HG03558 (cell line): ENCODE data around the gene PRDM15.

ENCODE experiments used
- ATAC-seq: cut with Tn5 transposase; IDR thresholded peaks from one replicate; pipeline ENCODE4 v1.9.1; 2021; ENCODE audit warnings: moderate number of reproducible peaks; ENCODE audit not compliant: unreplicated experiment; ENCODE audit errors: extremely low read depth

Gene PRDM15

DNA sequence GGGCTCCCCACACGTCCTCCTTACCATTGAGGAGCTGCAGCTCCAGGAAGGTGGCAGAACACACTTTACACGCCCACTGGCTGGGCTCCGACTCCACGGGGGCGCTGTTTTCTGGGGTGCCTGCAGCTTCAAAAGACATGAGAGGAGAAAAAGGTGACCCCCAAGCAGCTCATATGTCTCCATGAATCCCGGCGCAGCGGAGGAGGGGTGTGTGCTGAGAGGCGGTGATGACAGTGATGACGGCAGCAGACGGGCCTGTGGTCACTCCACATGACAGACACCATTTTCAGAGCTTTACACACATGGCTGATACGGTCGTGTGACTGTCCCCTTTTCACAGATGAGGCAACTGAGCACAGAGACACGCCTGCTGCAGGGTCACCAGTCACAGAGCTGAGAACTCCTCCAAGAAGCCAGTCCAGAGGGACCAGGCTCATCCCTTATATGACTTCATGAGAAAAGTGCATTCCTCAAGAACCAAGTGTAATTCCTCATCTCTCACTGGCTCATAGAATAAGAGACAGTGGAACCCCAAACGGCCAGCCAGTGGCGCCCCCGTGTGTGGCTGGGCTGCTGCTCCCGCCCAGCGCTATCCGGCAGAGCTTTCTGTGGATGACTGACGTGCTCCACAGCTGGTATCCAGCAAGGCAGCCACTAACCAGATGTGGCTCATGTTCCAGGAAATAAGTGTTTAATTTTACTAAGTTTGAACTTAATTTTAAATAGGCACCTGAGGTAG is 31.9 kb downstream of the PRDM15 start:
- no peak for ATAC-seq

DNA sequence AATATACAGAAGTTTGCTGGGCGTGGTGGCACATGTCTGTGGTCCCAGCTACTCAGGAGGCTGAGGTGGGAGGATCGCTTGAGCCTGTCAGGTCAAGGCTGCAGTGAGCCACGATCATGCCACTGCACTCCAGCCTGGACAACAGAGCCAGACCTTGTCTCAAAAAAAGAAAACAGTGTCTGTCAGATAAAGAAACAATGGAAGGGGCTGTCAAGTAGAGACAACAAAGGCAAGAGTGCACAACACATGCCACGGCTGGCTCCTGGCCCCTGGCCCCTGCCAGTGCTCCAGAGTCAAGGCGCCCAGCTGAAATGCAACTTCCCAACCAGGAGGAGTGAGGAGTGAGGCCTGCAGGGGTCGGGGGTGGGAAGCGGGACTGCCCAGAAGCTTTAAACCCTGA is 32.6 kb downstream of the PRDM15 start:
- no peak for ATAC-seq

DNA sequence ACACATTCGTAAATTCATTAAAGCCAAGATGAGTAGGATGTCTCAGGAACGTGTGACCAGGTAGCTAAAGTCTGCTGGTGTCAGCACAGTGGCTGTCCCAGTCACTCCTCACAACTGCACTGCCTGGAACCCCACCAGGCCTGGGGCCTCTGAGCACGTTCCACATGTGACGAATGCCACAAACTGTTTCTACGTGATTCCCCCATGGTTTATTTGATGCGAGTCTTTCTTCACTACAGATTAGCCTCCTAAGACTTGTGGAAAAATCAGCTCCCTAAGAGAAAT is 33.2 kb downstream of the PRDM15 start:
- ATAC-seq: no peak

DNA sequence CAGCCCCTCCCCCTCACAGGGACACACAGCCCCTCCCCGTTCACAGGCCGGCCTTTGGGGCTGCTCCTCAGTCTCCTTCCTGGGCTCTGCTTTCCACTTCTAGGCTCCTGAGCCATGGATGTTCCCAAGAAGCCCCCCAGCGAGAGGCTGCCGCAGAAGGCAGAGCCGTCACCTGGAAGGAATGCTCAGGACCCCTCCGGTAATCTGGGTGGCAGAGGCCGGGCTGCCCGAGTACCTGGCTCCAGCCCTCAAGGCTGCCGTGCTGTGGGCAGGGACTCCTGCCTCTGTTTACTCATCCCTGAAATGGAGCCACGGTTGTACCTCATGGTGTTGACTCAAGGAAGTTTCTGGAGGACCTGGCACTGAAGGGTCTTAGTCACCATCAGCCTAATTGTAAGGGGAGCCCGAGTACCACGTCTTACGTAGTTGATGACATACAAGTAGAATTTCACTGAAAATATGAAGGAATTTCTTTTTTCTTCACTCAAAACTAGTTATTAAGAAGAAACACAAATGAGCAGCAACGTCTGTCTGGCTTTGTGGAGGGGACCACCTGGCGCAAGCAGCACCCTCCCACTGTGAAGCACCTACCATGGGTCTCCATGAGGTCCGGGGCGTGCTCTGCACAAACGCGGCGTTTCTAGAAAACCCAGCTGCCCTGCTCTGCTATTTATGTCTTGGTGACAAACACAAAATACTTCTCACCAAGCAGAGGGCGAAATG is 33.7 kb downstream of the PRDM15 start:
- no peak for ATAC-seq

DNA sequence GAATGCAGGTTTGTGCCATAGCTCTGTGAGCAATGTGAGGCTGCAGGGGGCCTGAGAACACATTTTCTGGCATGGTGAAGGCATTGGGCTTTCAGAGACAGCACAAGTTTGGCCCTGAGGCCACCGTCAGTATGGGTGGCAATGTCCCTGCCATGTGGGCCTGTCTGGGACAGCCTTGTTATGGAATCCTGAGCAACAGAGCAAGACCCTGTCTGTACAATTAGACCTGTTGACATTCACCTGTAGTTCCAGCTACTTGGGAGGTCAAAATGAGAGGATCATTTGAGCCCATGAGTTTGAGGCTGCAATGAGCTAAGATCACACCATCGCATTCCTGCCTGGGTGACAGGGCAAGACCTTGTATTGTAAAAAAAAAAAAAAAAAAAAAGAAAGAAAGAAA is 35.6 kb downstream of the PRDM15 start:
- ATAC-seq: no peak

DNA sequence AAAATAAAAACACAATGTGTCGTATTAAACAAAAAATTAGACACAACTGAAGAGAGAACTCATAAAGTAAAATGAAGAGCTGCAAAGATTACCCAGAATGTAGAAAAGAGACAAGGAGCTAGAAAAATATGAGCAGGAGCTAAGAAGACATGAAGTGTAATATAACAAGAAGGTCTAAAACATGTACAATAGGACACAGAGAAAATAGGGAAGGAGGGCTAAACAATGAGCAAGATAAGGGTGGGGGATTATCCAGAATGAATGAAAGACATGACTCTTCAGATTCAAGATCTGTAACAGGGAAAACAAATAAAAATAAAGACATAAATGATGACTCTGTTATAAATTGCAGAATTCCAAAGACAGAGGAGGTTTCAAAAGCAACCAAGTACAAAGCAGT is 38.3 kb downstream of the PRDM15 start:
- no peak for ATAC-seq

DNA sequence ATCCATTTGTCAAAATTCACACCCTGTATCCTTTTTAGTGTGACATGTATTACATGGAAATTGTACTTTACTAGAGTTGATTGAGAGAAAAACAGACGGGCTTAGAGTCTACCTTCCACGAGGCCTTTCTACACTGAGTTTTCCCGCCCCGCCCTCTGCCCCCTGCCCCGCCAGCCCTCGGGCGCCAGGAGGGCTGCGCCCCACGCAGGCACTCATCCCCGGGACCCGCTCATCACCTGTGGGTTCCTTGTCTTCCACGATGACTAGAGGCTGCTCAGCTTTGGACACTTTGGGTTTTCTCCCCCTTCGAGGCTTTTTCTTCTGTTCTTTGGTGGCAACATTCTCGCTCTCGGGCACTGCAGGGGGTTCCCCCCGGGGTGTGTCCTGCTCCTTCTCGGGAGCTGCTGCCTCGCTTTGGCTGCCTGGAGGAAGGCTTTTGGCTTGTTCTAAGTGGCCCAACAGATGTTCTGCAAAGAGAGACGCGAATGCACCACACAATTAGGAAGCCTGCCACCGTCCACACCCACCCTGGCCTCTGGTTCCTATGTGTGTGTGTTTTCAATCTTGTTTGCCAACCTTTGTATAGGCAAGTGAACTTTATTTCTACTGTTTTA is 39.6 kb downstream of the PRDM15 start:
- no peak for ATAC-seq

DNA sequence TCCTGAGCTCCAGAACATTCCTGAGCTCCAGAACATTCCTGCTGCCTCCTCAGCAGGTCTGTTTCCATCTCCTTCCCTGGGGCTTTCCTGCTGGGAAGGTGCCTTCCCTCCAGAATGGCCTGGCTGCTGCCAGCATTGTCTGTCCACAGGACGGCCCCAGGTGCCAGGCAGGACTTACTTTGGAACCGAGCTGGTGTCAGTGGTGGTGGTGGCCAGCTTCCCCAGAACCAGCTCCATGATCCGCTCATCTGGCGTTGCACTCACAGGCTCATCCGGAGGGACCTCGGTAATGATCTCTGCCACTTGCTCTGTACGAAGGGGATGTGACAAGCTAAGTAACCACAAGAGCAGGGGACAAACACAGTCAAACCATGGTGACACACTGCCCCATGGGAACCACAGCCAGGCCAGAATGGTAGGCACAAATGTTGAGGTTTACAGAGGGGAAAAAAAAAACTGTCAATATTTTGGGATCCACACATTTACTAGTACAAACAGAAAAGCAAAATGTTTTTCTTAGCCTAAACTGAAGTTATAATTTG is 41.3 kb downstream of the PRDM15 start:
- ATAC-seq: no peak

DNA sequence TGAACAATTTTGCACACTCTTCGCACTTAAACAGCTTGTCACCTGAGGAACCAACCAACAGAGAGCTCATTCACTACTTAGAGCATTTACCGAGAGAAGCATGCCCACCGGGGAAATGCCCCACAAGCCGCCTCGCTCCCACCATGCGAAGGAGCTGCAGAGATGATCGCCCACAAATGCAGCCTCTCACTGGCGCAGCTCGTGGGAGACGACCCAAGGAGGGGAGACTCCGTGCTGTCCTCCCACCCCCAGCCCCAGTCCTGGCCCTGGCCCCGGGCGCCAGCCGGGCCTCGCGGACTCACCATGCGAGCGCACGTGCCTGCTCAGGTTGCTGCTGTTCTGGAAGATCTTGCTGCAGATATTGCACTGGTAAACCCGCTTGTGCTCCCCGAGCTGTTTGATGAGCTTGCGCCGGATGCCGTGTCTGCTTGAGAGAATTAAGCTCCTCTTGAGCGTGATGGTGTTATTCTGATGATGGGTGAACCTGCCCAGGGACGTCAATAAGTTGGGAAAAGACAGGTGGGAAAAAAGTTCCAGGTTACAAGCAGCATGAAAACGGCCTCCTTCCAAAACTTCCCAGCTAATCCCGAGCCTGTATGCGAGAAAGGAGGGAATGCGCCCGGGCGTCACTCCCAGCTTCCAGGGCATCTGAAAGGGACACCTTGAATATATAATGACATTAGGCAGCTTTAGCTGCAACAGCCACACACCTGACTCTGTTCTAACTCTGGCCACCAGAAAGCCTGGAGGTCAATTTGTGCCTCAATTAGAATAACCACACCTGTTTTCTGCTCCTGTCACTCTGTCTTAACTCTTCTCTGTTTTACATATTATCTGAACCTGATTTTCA is 42.8 kb downstream of the PRDM15 start:
- no peak for ATAC-seq

DNA sequence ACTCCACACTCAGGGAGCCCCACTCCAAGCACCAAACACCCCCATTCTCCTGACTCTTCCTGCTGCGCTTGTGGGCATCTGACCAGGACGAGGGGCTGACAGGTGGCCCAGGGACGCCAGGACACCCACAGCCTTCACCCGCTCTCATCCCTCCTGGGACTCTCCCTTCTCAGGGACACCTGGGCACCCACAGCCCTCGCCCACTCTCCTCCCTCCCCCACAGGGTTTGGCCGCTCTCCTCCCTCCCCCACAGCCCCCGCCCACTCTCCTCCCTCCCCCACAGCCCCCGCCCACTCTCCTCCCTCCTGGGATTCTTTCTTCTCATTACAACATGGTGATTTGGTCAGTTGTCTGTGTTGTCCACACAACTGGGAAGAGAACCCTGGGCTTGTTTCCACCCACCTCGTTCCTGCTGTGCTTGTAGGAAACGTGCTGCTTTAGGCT is 43.4 kb downstream of the PRDM15 start:
- no peak for ATAC-seq

DNA sequence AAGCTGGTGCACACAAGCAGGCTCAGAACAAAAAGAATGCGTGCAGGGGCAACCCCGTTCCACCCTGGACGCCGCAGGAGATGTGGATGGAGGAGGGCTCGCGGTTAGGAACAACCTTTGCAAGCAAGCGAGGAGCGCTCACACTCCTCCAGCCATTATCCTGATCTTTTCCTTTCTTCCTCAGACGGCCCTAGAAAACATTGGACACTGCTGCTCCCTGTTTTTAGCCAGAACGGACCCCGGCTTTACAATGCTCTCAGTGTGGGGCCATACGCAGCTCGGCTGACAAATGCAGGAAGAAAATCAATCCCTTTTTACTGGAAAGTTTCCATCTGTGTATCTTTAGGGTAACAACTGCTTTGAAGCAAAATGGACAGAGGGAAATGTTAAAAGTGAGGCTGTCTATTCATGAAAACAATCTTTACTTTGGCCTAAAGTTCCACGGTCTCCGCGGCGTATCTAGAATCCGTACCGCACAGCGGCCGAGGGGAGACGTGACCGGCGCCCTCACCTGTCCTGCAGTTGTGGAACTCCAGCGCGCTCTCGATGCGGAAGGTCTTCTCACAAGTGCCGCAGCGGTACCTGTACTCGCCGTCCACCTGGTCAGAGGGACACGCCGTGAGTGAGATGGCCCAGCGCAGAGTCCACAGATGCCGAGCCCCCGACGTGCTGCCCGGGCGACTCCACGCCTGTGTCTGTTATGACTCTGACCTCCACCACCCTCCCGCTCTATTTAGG is 44.0 kb downstream of the PRDM15 start:
- ATAC-seq: no peak

DNA sequence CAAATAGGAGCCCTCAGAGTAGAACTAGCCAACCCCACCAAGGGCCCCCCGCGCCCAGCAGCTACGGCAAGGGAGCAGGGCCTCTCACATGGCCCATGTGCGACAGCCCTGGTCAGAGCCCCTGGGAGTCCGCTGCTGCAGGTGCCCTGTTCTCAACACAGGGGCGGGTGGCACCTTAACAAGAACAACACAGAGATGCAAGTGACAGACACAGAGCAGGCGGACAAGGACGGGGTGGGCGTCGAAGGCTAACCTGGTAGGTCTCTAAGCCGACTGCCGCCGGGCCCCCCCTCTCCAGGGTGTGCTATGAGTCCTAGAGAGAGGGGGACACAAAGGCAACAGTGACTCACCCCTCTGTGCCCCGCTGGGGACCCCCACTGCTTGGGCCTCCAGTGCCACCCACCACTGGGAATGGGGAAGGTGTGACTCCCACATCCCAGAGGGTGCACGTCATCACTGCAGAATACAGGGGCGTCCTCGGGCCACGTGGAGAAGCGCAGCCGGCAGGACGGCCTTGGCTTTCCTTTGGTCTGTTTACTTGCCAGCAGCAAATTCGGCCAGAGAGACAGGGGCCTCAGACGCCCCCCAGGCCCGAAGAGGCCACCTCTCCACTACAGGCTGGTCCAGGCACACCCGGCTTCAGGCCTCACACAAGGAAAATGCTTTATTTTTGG is 44.8 kb downstream of the PRDM15 start:
- no peak for ATAC-seq

DNA sequence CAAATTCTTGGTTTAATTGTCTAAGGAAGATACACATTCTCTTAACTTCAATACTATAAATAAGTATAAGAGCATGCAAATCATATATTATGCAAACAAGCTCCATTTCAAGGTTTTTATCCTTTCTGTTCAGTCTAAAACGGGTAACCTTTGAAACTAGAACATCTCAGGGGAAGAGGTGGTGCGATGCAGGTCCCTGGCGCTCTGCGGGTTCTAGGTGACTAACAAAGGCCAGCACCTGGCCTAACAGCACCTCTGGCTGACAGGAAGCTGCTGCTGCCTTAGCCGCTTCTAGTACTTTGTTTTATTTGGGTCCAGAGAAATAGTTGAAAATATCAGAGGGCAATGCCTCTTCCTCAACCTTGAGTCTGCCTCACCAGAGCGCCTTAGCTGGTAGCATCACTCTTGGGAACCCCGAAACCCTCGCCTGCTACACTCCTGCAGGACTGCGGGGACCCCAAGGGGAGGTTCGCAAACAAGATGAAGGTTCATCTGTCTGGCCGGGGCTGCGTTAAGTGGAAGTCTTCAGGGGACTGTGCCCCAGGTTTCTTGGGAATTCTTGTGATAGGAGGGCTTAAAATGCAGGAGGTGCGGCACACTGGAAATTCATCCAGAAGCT is 45.5 kb downstream of the PRDM15 start:
- no peak for ATAC-seq

DNA sequence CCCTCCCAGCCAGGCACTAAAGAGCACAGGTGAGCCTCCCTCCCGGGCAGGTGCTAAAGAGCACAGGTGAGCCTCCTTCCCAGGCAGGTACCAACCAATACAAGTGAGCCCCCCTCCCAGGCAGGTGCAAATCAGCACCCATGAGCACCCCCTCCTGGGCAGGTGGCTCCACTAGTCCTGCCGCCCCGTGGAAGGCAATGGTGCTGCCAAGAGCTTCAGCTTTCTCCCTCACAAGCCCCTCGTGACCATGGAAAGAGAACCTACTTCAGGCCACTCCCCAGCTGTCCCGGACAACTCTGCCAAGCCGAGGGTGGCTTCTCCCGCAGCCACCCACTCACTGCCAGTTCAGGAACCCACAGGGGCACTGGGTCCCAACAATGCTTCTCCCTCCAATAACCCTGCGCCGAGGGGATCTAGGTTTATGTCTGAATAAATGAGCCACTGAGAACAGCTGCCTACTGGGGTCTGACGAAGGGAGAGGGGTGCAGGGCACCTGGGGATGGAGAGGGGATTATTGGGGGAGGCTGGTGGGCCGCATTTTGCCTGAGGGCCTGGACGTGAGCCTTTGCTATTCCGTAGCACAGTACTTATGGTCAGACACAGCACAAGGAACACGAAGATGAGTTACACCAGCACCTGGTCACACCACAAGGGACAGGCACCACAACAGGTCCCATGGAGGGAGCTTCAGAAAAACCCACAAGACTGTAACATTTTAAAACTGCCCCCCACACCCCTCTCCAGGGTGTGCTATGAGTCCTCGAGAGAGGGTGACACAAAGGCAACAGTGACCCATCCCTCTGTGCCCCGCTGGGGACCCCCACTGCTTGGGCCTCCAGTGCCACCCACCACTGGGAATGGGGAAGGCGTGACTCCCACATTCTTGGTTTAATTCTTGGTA is 46.3 kb downstream of the PRDM15 start:
- ATAC-seq: no peak

DNA sequence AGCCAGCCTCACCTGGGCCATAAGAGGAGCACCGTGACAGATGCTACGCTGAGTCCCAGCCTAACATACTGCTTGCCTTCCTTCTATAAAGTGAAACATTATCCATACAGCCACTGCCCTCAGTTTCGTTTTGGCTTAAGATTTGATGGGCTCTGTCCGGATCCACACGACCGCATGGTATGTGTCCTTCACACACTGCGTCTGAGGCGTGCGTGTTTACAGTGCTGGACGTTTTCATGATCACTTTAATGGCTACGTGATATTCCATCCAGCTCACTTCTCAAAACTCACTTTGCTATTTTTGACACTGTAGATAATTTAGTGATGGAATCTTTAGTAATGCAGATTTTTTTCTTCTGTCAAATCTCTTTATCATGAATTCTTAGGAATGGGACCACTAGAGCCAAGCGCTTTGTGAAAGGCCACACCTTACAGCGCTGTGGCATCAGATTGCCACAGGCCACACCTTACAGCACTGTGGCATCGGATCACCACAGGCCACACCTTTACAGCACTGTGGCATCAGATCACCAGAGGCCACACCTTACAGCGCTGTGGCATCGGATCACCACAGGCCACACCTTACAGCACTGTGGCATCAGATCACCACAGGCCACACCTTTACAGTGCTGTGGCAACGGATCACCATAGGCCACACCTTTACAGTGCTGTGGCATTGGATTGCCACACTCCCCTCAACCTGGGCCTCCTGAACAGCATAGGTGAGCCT is 47.1 kb downstream of the PRDM15 start:
- no peak for ATAC-seq

DNA sequence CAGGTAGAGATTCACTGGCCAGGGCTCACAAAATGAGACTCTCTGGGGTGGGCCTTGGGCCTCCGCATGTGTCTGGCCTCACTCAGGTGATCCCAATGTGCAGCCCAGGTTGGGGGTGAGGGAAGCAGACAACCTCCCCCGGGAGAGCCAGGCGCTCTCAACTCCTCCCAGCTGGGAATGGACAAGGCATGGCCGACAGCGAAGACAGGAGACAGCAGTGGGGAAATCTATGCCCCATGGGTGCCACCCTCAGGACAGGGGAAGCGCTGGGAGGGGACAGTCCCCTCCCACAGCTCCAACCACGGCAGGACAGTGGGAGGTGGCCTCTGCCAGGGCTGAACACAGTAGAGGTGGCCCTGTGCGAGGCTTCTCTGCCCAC is 47.7 kb downstream of the PRDM15 start:
- ATAC-seq: no peak

DNA sequence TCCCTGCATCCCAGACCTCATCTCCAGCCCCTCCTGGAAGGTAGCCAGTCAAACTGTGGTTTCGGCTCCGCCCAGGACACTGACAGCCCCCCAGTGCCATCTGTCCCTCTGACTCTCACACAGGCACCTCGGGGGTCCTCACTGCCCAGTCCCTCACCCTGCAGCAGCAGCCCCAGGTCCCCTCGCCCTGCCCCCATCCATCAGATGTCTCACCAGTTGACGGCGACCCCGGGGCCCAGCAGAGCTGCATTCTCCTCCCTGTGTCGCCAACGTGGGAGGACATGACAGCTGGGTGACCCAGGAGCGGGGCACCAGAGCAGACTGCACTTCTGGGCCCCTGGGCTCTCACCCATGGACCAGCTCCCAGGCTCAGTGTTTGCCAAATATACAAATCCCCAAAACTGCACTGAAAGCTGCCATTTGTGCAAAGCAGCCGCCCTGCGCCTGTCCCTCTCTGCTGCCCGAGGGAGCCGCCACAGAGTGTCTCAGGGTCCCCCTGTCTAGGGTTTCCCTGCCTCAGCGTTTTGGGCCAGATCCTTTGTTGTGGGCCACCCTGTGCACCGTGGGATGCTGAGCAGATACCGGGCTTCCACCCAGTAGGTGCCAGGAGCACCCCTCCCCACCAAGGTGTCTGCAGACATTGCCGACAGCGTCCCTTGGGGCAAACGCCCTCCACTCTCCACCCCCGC is 48.2 kb downstream of the PRDM15 start:
- ATAC-seq: no peak
